Measurements from ENCODE around the gene CDKN2C.

DNA sequence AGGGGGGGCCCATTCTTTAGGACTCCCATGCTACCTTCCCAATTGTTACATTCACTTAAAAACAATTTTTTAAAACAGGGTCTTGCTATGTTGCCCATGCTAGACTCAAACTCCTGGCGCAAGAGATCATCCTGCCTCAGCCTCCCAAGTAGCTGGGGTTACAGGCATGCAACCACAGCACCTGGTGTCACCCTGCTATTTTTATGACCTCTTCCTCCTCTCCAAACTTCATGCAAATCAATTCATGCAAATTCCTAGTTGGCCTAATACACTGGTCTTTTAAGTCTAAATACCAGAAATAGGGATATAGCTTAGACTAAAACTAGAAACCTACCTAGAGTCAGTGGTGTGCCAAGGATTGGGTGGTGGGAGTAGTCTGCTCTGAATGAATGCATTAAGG lies 30.1 kb downstream of the CDKN2C start:
- TF ChIP-seq, protein P1, sequence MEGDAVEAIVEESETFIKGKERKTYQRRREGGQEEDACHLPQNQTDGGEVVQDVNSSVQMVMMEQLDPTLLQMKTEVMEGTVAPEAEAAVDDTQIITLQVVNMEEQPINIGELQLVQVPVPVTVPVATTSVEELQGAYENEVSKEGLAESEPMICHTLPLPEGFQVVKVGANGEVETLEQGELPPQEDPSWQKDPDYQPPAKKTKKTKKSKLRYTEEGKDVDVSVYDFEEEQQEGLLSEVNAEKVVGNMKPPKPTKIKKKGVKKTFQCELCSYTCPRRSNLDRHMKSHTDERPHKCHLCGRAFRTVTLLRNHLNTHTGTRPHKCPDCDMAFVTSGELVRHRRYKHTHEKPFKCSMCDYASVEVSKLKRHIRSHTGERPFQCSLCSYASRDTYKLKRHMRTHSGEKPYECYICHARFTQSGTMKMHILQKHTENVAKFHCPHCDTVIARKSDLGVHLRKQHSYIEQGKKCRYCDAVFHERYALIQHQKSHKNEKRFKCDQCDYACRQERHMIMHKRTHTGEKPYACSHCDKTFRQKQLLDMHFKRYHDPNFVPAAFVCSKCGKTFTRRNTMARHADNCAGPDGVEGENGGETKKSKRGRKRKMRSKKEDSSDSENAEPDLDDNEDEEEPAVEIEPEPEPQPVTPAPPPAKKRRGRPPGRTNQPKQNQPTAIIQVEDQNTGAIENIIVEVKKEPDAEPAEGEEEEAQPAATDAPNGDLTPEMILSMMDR (IDR thresholded peaks at IDR 0.05) = no peak
- no peak for TF ChIP-seq POLR2A (IDR thresholded peaks at IDR 0.05)

All from heart left ventricle (tissue), 13 donors.